Activated CD4-positive, CD25-positive, alpha-beta regulatory T cell (primary cell): ENCODE data around the gene EPN1.
A peak's percentile ranks its signal among the peaks of the same experiment; 100 is the strongest.

Source experiments
- DNase-seq, 4 experiments: peaks; one replicate each; lab custom pipeline; 2025; lab: John Stamatoyannopoulos, UW

EPN1 gene

DNA sequence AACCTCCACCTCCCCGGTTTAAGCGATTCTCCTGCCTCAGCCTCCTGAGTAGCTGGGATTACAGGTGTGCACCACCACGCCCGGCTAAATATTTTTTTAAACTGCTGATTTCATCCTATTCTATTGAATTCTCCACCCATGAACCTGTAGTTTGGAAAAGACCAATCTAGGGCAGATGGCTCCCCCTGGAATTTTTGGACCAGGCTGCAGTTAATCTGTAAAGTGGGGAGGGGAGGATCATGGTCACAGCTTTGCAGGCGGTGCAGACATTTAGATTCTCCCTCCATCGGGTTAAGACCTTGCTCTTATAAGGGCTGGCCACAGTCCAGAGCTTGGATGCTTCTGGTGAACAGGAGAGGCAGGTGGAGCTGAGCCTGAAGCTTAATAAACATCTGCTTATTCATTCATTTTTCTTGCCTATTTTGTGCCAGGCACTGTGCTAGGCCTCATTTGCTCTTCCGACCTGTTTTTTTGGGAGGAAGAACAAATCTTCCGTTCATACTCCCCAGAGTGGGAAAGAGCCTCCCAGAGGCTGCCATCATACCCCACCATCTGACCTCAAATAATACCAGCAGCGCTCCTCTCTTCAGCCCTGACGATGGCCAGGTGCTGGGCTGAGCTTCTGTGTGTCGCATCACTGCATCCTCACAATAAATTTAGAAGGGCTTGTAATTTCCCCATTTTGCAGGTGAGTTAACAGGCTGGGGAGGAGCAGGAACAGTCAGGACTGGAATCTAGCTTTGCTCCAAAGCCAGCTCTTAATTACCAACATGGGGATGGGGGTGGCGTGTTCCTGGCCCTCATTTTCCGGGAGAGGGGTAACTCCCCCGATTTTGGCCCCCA is 27.9 kb upstream of the EPN1 start:
- no peak for DNase-seq

DNA sequence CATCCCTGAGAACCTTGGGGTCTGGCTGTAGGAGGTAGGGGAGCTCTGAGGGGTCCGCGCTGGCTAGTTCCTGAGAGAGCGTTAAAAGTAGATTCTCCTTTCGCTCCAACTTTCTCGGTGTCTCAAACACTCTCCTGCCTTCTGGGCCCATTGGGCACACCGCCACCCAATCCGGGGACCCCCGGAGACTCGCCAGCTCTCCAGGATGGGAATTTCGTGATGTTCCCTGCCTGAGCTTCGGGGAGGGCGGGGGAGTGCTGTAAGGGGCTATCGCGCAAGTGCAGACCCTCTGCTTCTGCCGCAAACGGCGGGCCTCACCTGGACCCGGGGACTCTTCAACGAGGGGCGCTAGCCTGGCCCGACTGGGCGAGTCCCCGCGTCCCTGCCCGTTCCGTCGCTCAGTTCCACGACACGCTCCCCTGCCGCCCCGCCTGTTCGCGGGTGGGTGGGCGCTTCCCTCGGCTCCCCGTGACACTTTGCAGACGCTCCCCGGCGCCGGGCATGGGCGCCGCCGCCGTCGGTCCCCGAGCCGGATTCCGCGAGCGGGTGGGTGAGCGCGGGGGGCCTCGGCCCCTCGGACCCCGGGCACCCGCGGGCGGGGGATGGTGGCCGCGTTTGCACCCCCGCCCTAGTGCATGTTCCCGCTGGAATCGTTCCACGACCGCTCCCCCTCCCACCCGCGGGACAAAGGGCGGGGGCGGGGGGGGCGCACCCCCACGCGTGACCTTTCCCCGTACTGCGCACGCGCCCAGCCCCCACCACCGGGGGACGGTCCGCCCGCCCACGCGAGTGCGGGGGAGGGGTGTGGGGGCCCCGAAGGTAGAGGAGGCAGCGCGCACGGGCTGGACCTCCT is 27.1 kb upstream of the EPN1 start, which contains the start of gene CCDC106:
CCDC106 (plus strand) TSS at position 481 of the 853 bp plus-strand sequence. CDS start 835 bp downstream, outside the sequence.
- no peak for DNase-seq

DNA sequence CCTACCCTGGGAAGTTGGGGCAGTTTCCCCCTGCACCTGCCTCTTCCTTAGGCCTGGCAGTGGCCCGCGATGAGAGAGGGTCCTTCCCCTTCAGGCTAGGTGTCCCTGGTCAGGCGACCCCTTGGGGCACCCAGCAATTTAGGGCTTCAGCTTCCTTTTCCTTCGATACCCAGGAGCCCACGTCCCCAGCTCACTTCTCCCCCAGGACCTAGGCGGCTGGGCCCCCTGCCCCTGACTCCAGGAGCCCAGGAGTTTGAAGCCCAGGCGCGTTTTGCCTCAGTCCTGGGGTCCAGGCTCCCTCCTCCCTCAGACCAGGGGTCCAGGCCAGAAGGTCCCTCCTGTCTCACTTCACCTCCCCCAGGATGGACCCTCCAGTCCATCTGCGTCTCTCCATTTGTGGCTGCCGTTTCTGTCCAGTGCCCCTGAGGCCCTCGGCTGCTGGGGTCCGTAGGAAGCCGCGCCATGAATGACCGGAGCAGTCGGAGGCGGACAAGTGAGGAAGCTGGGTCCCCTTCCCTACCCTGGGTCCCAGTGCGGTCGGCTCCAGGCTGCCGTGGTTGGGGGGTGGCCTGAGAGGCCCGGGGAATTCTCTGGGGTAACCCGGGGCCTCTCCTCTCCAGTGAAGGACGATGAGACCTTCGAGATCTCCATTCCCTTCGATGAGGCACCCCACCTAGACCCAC is 26.3 kb upstream of the EPN1 start:
- no peak for DNase-seq

DNA sequence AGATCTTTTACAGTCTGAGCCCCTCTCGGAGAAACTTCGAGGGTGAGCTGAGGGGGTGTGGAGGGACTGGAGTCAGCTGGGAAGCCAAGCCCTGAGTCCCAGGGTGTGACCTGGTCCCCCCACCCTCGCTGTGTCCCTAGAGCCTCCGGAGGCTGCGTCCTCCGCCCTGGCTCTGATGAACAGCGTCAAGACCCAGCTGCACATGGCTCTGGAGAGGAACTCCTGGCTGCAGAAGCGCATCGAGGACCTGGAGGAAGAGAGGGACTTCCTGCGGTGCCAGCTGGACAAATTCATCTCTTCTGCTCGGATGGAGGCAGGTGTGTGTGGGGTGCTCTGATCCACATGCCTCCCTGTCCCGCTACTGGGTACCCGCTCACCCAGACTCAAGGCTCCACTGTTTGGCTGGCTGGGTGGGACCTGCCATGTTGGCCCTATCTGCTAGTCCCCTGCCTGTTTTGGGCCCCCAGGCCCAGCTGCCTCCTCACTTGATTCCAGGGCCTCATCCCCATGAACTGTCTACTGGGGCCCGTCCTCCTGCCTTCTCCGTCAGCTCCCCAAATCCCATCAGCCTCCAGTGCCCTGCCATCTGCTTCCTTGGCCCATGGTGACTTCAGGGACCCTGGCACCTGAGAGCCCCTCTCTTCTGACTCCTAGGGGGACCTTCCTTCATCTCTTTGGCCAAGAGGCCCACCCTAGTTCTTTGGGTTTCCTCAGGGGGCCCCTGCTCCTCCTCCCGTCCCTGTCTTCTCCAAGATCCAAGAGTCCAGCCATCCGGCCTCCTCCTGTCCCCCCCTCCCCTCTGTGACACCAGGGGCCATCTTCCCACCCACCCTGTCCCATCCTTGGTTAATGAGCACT is 25.5 kb upstream of the EPN1 start:
- DNase-seq, result no peak

DNA sequence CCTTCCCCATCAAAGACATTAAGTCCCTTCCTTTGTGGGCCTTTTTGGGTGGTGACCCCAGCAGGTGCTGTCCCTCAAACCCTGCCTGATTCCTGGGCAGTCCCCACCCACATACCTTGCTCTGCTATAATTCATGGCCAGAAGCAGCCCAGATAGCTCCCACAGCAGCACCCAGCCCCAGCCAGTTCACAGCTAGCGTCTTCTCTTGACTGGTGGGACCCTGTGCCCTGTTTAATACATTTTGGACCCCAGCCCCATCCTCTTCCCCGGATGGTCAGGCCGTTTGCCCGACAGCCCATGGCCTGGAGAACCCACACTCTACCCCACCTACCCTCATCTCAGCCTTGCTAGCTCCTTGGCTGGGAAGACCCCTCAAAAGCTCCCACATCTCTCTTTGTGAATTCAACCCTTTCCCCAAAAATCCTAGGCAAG is 24.9 kb upstream of the EPN1 start:
- DNase-seq, result no peak

DNA sequence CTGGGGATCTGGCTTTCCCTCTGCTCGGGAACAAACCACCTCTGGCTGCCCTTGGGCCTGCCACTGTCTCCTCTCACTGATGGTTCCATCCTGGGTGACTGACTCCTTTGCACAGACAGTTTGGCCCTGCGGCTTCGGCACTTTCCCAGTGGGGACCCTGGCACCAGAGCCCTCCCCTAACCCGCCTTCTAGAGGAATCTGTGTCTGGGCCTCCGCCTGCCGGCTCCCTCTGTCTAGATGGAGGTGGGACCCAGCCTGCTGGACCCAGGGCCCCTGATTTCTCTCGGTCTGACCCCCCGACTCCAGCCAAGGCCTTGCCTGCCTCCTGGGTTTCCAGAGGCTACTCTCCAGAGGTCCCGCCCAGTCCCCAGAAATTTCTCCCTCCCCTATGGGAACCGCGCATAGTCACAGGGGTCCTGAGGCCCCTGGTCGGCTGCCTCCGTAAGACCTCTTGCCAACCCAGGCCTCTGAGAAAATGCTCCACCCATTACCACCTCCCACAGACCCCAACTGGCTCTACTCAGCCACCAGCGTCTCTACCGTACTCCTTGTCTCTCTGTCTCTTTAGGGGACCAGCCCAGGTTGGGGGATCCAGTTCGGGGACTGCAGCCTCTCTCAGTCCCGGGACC is 24.3 kb upstream of the EPN1 start:
- DNase-seq, result no peak

DNA sequence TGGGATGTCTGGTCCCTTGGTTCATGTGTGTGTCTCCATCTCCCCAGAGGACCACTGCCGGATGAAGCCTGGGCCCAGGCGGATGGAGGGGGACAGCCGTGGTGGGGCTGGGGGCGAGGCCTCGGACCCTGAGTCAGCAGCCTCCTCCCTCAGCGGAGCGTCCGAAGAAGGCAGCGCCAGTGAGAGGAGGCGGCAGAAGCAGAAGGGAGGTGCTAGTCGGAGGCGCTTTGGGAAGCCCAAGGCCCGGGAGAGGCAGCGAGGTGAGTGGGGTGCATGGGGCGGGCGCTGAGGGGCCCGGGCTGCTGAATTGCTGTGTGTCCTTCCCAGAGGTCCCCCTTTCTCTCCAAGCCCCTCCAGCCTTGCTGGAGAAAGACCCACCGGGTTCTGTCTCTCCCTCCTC is 23.8 kb upstream of the EPN1 start:
- no peak for DNase-seq

DNA sequence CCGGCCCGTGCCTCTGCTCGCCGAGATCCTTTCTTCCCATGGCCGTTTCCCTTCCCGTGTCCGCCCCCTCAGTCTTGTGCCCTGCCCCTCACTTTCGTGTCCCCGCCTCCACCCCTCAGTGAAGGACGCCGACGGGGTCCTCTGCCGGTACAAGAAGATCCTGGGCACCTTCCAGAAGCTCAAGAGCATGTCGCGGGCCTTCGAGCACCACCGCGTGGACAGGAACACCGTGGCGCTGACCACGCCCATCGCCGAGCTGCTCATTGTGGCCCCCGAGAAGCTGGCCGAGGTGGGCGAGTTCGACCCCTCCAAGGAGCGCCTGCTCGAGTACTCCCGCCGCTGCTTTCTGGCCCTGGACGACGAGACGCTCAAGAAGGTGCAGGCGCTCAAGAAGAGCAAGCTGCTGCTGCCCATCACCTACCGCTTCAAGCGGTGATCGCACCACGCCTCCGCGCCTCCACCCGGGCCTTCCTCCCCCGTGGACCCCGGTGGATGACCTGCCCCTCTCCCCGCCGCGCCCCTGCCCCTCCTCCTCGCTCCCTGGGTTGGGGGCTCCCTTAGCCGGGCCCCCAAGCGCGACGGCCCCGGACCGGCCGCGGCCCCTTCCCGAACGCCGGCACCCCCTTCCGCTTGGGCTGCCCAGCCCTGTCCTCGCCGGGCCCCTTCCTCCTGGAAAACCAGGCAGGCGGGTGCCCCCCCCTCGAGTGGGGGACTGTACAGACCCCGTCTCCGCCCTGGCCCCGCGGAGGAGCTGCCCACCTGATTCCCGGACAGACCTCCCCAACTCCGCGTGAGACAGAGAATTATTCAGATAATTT is 22.5 kb upstream of the EPN1 start:
- DNase-seq, result no peak

DNA sequence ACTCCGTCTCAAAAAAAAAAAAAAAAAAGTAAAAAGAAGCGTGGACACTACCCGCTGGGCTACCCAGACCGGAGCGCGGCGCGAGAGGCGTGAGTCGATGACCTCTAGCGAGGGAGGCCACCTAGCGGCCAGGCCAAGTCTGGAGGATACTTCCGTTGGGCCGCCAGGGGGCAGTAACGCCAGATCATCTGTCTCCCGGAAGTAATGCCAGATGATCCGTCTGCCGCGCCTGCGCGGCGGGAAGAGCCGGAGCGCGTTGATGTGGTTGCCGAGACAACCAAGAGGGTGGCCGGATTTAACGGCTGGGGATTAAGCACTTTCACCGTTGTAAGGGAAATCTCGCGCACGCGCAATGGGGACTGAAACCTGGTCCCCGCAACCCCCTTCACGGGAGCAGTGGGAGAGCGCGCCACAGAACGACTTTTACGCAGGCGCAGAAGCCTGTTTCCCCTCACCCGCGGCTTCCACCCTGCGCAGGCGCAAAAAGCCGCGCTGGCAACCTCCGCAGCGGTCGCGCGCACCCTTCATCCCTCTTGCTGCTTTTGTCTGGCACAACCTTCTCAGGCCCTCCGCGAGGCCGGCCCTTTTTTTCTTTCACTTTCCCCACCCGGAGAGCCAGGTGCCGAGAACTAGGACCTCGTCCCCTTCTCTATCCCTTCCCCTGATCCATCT is 21.2 kb upstream of the EPN1 start:
- peak; percentile 96 to 97 (median 97) for DNase-seq

DNA sequence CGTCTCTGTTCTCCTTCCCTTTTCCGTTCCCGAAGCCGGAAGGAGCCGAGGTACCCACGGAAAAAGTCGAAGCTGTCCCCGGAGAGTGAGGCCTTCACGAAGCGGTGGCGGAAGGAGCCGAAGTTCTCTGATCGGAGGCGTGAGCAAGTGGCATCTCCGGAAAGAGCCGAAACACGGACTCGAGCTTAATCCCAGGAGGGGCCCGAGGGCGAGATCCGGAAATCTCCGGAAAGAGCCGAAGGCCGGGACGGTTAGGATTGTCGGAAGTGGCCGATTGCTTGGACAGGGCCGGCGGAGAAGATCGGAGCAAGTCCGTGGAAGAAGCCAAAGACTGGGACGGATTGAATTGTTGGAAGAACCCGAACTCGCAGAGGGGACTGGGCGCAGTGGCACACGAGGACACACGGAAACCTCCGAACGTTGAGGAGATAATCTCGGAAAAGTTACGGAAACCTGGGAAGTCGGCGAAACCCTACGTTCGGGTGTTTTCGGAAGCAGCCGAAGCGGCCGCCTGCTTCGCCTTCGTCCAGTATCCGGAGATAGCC is 20.6 kb upstream of the EPN1 start:
- DNase-seq, result peak; percentile 92 to 97 (median 96)

DNA sequence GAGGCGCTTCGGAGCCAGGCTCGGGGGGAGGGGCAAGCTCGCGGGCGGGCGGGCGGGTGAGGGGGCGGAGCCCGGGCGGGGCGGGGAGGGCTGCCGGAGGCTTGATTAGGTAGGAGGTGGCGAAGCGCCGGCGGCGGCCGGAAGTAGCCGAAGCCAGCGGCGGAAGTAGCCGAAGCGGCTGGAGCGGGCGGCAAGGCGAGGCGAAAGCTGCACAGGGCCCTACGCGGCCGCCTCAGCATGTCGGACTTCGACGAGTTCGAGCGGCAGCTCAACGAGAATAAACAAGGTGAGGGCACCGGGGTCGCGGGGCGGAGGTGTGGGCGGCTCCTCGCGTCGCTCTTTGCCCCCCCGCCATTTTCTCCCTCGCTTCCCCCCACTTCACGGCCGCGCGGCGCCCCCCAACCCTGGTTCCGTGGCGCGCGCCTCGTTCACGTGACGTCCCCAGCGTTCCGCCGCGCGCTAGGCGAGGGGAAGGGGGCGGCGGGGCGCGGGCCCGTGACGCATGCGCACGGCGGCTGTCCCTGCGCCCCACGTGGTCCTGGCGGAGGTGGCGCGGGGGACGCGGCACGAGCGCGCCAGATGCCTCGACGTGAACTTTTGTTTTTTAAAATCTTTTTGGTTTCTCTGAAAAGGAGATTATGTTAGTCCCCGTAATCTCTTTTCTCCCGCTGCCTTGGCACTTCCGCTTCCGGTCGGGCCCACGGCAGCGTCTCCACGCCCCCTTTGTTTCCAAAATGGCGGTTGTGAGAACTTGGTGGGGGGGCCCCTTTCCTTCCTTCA is 20.0 kb upstream of the EPN1 start, which contains the start of gene U2AF2:
U2AF2 (plus strand) TSS at position 168 of the 780 bp plus-strand sequence; CDS start at position 238, 70 bp downstream.
- peak; percentile 91 to 97 (median 95) for DNase-seq

DNA sequence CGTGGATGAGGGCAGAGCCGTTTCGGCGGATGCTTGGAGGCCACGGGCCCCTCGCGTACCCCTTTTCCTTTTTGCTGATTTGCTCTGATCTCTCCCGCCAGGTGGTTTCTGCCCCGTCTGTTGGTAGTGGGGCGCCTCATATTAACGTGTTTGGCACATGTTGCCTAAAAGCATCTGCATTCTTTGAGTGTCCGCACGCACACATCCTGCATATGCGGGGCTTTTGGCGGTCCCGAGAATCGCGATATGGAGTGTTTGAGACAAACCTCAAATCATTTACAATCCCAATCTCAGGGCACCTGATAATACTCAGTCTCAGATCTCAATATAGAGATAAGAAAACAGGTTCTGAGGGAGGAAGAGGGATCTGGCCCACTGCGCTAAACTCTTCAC is 19.4 kb upstream of the EPN1 start:
- DNase-seq, result no peak

DNA sequence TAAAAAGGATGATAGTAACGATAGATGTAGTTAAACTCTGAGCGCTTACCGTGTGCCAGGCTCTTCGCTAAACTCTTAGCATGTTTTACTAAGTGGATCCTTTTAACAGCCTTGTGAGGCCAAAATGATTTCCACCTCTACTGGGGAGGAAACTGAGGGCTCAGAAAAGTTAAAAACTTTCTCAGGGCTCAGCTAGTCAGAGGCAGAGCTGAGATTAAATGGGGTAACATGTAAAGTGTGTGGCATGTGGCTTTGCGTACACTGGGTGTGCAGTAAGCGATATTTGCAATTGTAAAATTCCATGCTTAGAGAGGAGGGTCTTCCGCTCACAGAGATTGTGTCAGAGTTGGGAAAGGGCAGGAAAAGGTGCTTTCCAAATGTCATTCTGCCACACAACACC is 18.5 kb upstream of the EPN1 start:
- no peak for DNase-seq

DNA sequence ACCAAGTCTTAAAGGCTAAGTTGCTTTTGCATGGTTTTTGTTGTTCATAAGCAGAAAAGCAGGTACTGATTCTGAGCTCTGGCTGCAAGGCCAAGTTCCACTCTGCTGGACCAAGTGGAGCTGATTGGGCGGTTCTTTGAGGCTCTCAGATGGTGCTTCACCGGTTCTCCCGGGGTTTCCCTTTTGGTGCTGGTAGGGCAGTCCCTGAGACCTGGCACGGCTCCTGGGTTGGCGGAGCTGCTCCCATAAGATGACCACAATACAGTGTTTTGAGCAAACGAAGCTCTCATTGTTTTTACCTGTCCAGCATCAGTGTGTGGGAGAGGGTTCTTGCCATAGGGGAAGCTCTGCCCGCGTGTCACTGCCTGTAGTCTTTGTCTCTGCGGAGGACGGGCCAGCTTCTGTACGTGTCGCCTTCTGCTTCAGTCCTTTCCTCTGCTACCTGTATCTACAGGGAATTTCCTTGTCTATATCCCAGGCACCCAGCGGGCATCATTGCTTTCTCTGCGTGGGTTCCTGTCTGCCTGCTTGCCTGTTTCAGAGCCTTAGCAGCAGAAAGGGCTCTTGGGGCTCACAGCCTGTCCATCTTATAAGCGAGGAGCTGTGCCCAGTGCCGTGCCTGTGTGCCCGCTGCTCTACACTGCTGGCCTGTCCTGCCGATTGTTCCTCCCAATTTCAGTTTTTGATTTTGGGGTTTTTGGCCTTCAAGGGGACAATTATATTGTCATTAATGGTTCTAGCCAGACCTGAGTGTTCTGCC is 17.9 kb upstream of the EPN1 start:
- no peak for DNase-seq

DNA sequence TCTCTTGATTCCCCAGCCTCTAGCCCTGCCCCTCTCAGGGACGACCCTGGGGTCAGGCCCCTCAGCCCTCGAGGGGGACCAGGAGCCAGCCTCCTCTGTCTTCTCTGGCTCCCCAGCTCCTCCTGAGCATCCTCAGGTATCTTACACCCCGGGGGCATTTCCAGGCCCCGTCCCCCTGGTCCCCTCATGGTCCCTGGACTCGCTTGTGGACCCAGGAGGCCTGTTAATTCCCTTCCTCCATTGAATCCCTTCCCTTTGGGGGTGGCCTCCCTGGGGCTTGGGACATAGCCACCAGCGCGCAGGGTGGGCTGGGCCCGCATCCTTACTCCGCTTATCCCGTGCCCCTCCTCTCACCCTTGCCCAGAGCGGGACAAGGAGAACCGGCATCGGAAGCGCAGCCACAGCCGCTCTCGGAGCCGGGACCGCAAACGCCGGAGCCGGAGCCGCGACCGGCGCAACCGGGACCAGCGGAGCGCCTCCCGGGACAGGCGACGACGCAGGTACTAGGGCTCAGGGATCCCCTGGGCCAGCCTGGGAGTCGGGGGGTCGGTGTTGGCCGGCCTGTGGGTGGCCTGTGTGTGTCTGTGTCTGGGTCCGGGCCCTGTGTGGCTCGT is 16.1 kb upstream of the EPN1 start:
- DNase-seq, result no peak

DNA sequence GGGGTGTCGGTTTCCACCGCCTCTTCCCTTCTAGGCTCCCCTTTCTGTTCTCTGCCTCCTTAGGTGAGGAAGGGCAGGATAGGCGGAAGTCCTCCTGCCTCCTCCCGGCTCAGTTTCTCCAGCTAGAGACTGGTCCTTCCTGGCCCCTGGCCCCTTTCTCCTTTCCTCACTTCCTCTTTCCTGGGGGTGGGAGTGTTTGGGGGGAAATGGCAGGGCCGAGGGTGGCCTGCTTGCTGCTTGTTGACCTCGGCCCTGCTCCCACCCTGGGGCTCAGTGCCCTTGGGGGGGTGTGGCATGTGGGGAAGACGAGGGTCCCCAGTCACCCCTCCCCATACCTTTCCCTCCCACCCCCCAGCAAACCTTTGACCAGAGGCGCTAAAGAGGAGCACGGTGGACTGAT is 15.2 kb upstream of the EPN1 start:
- no peak for DNase-seq

DNA sequence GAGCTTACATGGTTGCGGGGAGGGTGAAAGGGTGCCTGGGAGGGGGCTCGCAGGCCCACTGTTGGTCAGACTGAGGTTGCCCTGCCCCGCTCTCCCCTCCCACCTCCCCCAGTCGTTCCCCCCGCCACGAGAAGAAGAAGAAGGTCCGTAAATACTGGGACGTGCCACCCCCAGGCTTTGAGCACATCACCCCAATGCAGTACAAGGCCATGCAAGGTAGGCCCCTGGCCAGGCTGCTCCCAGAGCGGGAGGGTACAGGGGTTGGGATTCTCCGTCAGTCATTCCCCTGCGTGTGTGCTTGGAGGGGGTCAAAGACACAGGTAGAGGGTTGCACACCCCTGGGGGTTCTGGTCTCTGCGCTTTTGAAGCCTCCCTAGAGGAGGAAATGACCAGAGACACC is 14.6 kb upstream of the EPN1 start:
- no peak for DNase-seq
